ENCODE data around the gene BAIAP2L2. TPM values are rescaled to one million over a fixed set of nuclear protein-coding genes. Genes with fewer than 3 reads are reported as not detected.

The BAIAP2L2 gene
- total RNA-seq, 2 donors from 2014 or later: 0.66 to 4.4 TPM

GRCh38 chr22:38036392-38037062 lies 74.0 kb downstream of the BAIAP2L2 start:
- no peak for ATAC-seq
- WGBS, 2 donors: 61 to 75% methylated on average over 6 to 10 of the region's 10 CpGs
- H3K27ac ChIP-seq: no peak overlapping the region

DNA sequence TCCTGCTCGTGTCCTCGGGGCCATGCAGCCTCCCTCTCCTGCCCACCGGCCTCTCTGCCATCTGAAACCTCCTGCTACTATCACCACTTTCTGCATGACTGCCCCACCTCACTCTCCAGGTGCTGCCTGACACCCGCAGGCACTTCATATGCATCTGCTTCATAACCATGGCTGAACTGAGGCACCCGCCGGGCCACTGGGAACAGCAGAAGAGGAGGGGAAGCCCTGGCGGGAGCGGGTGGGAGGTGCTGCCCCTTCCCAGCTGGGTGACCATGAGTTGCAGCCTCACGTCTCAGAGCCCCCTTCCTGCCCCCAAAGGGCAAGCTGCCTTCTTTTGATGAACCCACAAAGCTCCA lies 75.0 kb downstream of the BAIAP2L2 start:
- H3K9me3 ChIP-seq: no peaks in the 10 kb centered on the region
- DNase-seq (no peak), ATAC-seq (no peak)
- H3K27ac ChIP-seq: no peak overlapping the region
- TF ChIP-seq, protein P1, sequence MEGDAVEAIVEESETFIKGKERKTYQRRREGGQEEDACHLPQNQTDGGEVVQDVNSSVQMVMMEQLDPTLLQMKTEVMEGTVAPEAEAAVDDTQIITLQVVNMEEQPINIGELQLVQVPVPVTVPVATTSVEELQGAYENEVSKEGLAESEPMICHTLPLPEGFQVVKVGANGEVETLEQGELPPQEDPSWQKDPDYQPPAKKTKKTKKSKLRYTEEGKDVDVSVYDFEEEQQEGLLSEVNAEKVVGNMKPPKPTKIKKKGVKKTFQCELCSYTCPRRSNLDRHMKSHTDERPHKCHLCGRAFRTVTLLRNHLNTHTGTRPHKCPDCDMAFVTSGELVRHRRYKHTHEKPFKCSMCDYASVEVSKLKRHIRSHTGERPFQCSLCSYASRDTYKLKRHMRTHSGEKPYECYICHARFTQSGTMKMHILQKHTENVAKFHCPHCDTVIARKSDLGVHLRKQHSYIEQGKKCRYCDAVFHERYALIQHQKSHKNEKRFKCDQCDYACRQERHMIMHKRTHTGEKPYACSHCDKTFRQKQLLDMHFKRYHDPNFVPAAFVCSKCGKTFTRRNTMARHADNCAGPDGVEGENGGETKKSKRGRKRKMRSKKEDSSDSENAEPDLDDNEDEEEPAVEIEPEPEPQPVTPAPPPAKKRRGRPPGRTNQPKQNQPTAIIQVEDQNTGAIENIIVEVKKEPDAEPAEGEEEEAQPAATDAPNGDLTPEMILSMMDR (IDR thresholded peaks at IDR 0.05): no peak
- TF ChIP-seq POLR2A (IDR thresholded peaks at IDR 0.05): no peak
- H3K27me3 ChIP-seq: no peaks in the 10 kb centered on the region
- H3K36me3 ChIP-seq (replicated peaks in 1 of 2; ENCODE audit: insufficient read depth in 1 of 2, low read depth in 2 of 2): no peaks in the 10 kb centered on the region
- H3K4me3 ChIP-seq: no peak overlapping the region
- intact Hi-C loops (cut with DNase I): no loop called here
- 72 to 90% methylated on average over 3 to 9 of the region's 9 CpGs for WGBS, 2 donors
- peaks cover 18% of the 10 kb centered on the region for H3K4me1 ChIP-seq

More at GRCh38 chr22:38036392-38037062, 74.0 kb downstream of the BAIAP2L2 start:
- Histone ChIP-seq H3K4me1 (peaks cover 18% of the 10 kb centered on the region), H3K9me3 (no peaks in the 10 kb centered on the region), H3K36me3 (replicated peaks in 1 of 2; ENCODE audit: insufficient read depth in 1 of 2, low read depth in 2 of 2) (no peaks in the 10 kb centered on the region), H3K4me3 (no peak overlapping the region), H3K27me3 (no peaks in the 10 kb centered on the region)
- no peak for DNase-seq
- intact Hi-C loops (cut with DNase I): no loop called here
- TF ChIP-seq, protein P1 (IDR thresholded peaks at IDR 0.05): no peak
- TF ChIP-seq POLR2A (IDR thresholded peaks at IDR 0.05): no peak

Other genes with a start within 250 kb of the BAIAP2L2 start
- gene MICALL1, start 204.4 kb downstream of the BAIAP2L2 start, total RNA-seq: 10 to 100 TPM; 19.2 to 34.9 TPM
- not detected for gene C22orf23, start 157.1 kb downstream of the BAIAP2L2 start, total RNA-seq
- 100 to 1,000 TPM in 1 of 2 donors, 10 to 100 TPM in 1; 43.8 to 119 TPM for gene POLR2F, start 157.0 kb downstream of the BAIAP2L2 start, total RNA-seq
- gene SOX10, start 126.1 kb downstream of the BAIAP2L2 start, total RNA-seq: under 1 TPM in 1 of 2 donors, not detected in 1; 0.66 TPM
- 10 to 100 TPM; 39.7 to 52.4 TPM for gene PICK1, start 53.3 kb downstream of the BAIAP2L2 start, total RNA-seq
- gene SLC16A8, start 26.5 kb downstream of the BAIAP2L2 start, total RNA-seq: not detected
- 10 to 100 TPM; 41.5 to 68.0 TPM for gene PLA2G6, start 71.1 kb upstream of the BAIAP2L2 start, total RNA-seq
- 10 to 100 TPM; 16.9 to 35.6 TPM for gene MAFF, start 91.3 kb upstream of the BAIAP2L2 start, total RNA-seq
- 10 to 100 TPM; 28.7 to 31.4 TPM for gene TMEM184B, start 162.3 kb upstream of the BAIAP2L2 start, total RNA-seq
- 100 to 1,000 TPM in 1 of 2 donors, 10 to 100 TPM in 1; 63.3 to 172 TPM for gene CSNK1E, start 206.7 kb upstream of the BAIAP2L2 start, total RNA-seq

Data from body of pancreas (tissue), 4 donors.